ENCODE data around the gene GALNT6.
"Not testable (repeated sequence)": the region's sequence is repeated elsewhere in the genome, so short reads cannot be mapped to it uniquely, and the experiment has no call there.

GALNT6 gene

DNA sequence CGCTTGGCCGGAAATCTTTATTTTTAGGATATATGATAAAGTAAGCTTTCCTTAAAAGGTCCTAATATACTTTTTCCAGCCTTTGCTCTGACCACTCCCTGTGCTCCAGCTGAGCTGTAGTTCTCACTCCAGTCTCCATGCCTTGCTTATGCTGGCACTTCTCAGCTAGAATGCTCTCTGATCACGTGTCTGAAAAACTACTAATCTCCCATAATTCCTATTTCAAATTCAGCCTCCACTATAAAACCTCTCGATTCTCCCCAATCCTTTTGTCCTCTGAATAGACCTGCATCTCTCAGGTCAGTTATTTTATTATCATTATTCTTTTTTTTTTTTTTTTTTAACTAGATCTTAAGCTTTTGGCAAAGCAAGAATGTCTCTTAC, 70.9 kb downstream of the GALNT6 start:
- no peak for DNase-seq

DNA sequence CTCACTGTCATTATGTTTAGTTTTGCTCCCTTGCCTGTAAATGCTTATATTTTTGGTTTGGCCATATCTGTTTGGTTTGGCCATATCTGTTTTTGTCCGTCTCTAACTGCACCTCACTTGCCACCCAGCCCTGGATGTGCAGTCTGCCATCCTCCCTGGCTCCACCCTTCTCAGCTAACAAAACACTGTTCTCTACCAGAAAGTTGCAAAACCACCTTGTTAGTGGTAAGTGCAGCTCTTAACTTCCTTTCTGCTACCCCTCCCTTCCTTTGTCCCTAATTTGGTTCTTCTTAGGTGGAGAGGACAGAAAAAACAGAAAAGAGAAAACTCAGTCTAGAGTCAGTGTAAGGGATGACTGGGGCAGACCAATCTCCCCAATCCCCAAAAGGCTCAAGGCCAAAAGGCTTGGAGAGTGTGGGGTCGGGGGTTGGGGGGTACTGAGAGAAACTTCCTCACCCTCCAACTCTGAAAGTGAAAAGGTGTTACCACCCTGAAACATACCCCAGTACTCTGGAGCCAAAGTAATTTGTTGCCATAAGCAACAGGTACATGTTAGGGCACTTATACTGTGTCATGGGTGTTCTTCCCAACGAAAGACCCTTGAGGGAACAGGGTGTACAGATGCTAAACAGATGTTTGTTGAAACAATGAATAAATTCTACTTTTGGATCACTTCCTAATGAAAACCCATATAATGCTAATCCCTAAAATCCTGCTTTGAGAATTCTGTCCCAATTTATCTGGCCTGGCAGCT, 72.2 kb downstream of the GALNT6 start:
- no peak for DNase-seq

DNA sequence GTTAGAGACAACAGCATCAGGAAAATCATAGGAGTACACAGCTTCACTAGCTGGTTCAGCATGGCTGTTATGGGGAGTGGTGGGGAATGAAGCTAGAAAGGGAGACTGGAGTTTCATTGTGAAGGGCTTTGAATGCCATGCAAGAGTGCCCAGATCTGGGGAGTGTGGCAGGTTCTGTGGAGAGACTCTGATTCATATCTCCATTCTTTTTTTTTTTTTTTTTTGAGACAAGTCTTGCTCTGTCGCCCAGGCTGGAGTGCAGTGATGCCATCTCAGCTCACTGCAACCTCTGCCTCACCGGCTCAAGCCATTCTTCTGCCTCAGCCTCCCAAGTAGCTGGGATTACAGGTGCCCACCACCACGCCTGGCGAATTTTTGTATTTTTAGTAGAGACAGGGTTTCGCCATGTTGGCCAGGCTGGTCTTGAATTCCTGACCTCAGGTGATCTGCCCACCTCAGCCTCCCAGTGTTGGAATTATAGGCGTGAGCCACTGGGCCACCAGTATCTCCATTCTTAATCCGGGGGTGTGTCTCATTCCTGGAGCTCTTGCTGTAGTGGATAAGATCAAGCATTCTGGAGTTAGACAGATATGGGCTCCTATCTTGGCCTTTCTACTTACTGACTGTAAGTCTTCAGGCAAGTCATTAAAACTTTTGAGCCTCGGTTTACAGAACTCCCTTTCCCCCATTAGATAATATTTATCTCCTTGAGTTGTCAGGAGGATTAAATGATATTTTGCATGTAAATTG, 73.0 kb downstream of the GALNT6 start:
- not testable (repeated sequence) for DNase-seq

DNA sequence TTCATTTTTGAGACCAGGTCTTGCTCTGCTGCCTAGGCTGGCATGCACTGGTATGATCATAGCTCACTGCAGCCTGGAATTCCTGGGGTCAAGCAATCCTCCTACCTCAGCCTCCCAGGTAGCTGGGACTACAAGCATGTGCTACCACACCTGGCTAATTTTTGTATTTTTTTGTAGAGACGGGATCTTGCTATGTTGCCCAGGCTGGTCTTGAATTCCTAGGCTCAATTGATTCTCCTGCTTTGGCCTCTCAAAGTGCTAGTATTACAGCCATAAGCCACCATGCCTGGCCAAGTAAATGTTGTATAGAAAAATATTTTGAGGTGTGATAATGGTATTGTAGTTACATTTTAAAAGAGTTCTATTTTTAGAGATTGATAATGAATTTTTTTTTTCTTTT, 79.8 kb downstream of the GALNT6 start:
- no peak for DNase-seq

DNA sequence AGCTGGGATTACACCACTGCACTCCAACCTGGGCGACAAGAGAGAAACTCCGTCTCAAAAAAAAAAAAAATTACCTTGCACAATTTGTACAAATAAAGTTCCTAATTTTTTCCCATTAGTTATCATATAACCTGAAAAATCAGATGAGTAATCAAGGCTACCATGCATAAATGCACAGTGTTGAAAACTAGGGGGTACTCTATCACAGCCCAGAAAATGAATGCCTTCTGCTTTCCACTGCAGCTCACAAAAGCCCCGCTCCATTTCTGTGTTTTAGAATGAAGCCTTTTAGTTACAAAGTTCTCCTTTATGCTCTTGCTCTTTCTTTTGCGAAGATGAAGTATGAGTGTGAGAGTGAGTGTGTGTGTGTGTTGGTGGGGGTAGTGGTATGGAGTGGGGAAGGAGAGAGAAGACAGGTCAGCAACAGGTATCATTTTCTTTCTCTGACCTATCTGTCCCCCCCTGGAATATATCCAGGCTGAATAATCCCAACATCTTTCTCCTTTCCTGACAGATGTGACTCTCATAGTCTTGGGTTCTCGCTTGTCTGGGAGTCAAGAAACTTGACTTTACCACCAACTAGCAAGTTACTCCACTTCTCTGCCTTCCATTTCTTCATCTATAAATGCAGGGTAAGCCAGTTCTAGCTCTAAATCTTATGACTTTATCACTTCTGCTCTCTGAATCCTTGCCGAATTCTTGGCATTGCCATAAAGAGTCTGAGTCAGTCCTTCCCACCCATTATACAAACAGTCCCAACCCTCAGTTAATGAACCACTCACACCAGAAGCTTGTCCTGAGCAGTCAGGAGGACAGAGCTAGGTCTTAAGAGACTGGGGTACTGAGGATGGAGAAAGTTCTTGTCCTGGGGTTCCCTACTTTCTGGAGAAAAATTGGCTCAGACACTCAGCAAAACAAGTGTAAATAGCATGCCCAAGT, 83.3 kb downstream of the GALNT6 start:
- DNase-seq: no peak

DNA sequence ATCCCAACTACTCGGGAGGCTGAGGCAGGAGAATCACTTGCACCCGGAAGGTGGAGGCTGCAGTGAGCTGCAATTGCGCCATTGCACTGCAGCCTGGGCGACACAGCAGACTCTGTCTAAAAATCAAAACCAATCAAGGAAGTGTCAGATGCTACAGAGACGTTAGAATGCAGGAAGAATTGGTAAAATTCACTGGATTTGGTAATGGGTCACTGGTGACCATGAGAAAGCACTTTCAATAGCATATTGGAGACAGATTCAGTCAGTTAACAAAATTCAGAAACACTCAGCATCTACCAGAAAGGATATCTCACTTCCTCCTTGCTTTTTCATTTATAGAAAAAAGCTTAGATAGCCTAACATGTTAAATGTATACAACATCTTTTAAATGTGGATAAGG, 84.7 kb downstream of the GALNT6 start:
- no peak for DNase-seq

All from cortex of kidney (tissue), 1 donor.